SK-N-SH treated with all-trans-retinoic acid at 6 μM for 48 hours (cell line): ENCODE data around the gene SMYD4.
"Not testable (repeated sequence)": the region's sequence is repeated elsewhere in the genome, so short reads cannot be mapped to it uniquely, and the experiment has no call there.

Source experiments
- ATAC-seq: fragments of 200-7000 bp; cut with Tn5 transposase; 3 replicates; pipeline ENCODE4 v1.9.1; 2020; ENCODE audit warnings: mild to moderate bottlenecking, moderate library complexity
- BACH2 ChIP-seq: fragments of 250-450 bp; sonication (Bioruptor Pico); IDR thresholded peaks from 2 replicates; pipeline ENCODE4 v1.9.0; 2021; ENCODE audit warnings: mild to moderate bottlenecking, borderline replicate concordance
- CSDC2 ChIP-seq: fragments of 250-450 bp; sonication (Bioruptor Pico); IDR thresholded peaks from 2 replicates; pipeline ENCODE4 v1.5.0; 2020; ENCODE audit warnings: mild to moderate bottlenecking, moderate library complexity
- ESRRG ChIP-seq: fragments of 250-450 bp; sonication (Bioruptor Pico); IDR thresholded peaks from 2 replicates; pipeline ENCODE4 v1.6.1; 2021; ENCODE audit warnings: mild to moderate bottlenecking
- GLIS3 ChIP-seq: fragments of 250-450 bp; sonication (Bioruptor Pico); IDR thresholded peaks from 2 replicates; pipeline ENCODE4 v1.5.0; 2020; ENCODE audit warnings: mild to moderate bottlenecking, moderate library complexity
- ISL1 ChIP-seq: fragments of 250-450 bp; sonication (Bioruptor Pico); IDR thresholded peaks from 2 replicates; pipeline ENCODE4 v2.1.2; 2022; ENCODE audit warnings: mild to moderate bottlenecking, moderate library complexity
- OSR1 ChIP-seq: fragments of 250-450 bp; sonication (Bioruptor Pico); IDR thresholded peaks from 2 replicates; pipeline ENCODE4 v1.8.0; 2022; ENCODE audit warnings: moderate library complexity, mild to moderate bottlenecking, inconsistent platforms
- PPARA ChIP-seq: fragments of 250-450 bp; sonication (Bioruptor Pico); IDR thresholded peaks from 2 replicates; pipeline ENCODE4 v1.5.0; 2020; ENCODE audit warnings: mild to moderate bottlenecking, borderline replicate concordance
- RARB ChIP-seq: fragments of 250-450 bp; sonication (Bioruptor Pico); IDR thresholded peaks from 2 replicates; pipeline ENCODE4 v1.8.0; 2021; ENCODE audit warnings: mild to moderate bottlenecking, moderate library complexity
- SNAI2 ChIP-seq: fragments of 250-450 bp; sonication (Bioruptor Pico); IDR thresholded peaks from 2 replicates; pipeline ENCODE4 v1.5.0; 2020; ENCODE audit warnings: mild to moderate bottlenecking, moderate library complexity
- TOX ChIP-seq: fragments of 250-450 bp; sonication (Bioruptor Pico); IDR thresholded peaks from 2 replicates; pipeline ENCODE4 v1.8.0; 2021; ENCODE audit warnings: mild to moderate bottlenecking, moderate library complexity, borderline replicate concordance
- ZC3H10 ChIP-seq: fragments of 250-450 bp; sonication (Bioruptor Pico); IDR thresholded peaks from 2 replicates; pipeline ENCODE4 v1.5.1; 2021; ENCODE audit warnings: mild to moderate bottlenecking, moderate library complexity
- ZFP3 ChIP-seq: fragments of 250-450 bp; sonication (Bioruptor Pico); IDR thresholded peaks from 2 replicates; pipeline ENCODE4 v1.5.0; 2020; ENCODE audit warnings: mild to moderate bottlenecking, moderate library complexity
- ZFP30 ChIP-seq: fragments of 450-650 bp; formaldehyde crosslinking; IDR thresholded peaks from 2 replicates; pipeline ENCODE4 v1.5.0; 2022; ENCODE audit warnings: mild to moderate bottlenecking, moderate library complexity
- ZNF565 ChIP-seq: fragments of 450-650 bp; formaldehyde crosslinking; conservative IDR thresholded peaks from 2 replicates; pipeline ENCODE4 v1.5.0; 2020; ENCODE audit warnings: low read depth, mild to moderate bottlenecking, moderate library complexity
- ZNF70 ChIP-seq: fragments of 450-650 bp; formaldehyde crosslinking; IDR thresholded peaks from 2 replicates; pipeline ENCODE4 v1.5.0; 2020; ENCODE audit warnings: mild to moderate bottlenecking, moderate library complexity
- ZNF8 ChIP-seq: fragments of 450-650 bp; formaldehyde crosslinking; IDR thresholded peaks from 2 replicates; pipeline ENCODE4 v1.5.0; 2020; ENCODE audit warnings: mild to moderate bottlenecking, moderate library complexity
- TF ChIP-seq, protein P1 (sequence below): fragments of 250-450 bp; sonication (Bioruptor Pico); IDR thresholded peaks from 2 replicates; pipeline ENCODE4 v1.5.1; 2020; ENCODE audit warnings: low read depth, mild to moderate bottlenecking, moderate library complexity
- TF ChIP-seq, protein P2 (sequence below): fragments of 250-450 bp; sonication (Bioruptor Pico); IDR thresholded peaks from 2 replicates; pipeline ENCODE4 v1.5.1; 2021; ENCODE audit warnings: mild to moderate bottlenecking, moderate library complexity
- TF ChIP-seq, protein P3 (sequence below): fragments of 250-450 bp; sonication (Bioruptor Pico); IDR thresholded peaks from 2 replicates; pipeline ENCODE4 v1.8.0; 2021; ENCODE audit warnings: low read depth, mild to moderate bottlenecking, moderate library complexity, borderline replicate concordance
- TF ChIP-seq, protein P4 (sequence below): fragments of 250-450 bp; sonication (Bioruptor Pico); IDR thresholded peaks from 2 replicates; pipeline ENCODE4 v1.5.0; 2020; ENCODE audit warnings: mild to moderate bottlenecking, moderate library complexity

Gene SMYD4

DNA sequence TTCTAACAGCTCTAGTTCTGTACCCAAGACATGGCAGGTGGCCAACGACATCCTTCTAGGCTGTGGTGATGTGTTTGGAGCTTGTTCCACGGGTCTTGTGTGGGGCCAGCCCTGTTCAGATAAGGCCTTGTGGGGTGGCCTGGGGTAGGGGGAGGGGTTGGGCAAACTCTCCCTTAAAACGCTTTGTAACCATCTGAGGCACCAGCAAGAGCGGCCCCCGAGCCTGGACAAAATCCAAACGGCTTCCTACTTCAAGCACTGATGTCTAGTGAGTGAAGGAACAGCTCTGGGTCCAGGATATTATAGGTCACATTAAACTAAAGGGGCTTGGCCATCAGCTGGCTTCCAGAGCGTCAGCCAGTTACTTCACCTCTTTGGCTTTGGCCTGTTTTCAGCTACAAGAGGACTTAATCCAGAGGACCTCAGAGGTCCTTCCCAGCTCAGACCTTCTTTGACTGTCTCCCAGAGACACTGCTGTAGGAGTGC, 56.0 kb downstream of the SMYD4 start:
- ATAC-seq: no peak
- TF ChIP-seq SNAI2 (no peak), ZC3H10 (no peak), ZFP30 (no peak), ZNF70 (CRISPR knock-in tag) (no peak), ZNF565 (no peak), ESRRG (CRISPR knock-in tag) (no peak), CSDC2 (no peak), ZNF8 (CRISPR knock-in tag) (no peak), RARB (CRISPR knock-in tag) (no peak)
- TF ChIP-seq, protein P1, sequence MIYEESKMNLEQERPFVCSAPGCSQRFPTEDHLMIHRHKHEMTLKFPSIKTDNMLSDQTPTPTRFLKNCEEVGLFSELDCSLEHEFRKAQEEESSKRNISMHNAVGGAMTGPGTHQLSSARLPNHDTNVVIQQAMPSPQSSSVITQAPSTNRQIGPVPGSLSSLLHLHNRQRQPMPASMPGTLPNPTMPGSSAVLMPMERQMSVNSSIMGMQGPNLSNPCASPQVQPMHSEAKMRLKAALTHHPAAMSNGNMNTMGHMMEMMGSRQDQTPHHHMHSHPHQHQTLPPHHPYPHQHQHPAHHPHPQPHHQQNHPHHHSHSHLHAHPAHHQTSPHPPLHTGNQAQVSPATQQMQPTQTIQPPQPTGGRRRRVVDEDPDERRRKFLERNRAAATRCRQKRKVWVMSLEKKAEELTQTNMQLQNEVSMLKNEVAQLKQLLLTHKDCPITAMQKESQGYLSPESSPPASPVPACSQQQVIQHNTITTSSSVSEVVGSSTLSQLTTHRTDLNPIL: no peak
- TF ChIP-seq, protein P2, sequence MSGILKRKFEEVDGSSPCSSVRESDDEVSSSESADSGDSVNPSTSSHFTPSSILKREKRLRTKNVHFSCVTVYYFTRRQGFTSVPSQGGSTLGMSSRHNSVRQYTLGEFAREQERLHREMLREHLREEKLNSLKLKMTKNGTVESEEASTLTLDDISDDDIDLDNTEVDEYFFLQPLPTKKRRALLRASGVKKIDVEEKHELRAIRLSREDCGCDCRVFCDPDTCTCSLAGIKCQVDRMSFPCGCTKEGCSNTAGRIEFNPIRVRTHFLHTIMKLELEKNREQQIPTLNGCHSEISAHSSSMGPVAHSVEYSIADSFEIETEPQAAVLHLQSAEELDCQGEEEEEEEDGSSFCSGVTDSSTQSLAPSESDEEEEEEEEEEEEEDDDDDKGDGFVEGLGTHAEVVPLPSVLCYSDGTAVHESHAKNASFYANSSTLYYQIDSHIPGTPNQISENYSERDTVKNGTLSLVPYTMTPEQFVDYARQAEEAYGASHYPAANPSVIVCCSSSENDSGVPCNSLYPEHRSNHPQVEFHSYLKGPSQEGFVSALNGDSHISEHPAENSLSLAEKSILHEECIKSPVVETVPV: no peak

DNA sequence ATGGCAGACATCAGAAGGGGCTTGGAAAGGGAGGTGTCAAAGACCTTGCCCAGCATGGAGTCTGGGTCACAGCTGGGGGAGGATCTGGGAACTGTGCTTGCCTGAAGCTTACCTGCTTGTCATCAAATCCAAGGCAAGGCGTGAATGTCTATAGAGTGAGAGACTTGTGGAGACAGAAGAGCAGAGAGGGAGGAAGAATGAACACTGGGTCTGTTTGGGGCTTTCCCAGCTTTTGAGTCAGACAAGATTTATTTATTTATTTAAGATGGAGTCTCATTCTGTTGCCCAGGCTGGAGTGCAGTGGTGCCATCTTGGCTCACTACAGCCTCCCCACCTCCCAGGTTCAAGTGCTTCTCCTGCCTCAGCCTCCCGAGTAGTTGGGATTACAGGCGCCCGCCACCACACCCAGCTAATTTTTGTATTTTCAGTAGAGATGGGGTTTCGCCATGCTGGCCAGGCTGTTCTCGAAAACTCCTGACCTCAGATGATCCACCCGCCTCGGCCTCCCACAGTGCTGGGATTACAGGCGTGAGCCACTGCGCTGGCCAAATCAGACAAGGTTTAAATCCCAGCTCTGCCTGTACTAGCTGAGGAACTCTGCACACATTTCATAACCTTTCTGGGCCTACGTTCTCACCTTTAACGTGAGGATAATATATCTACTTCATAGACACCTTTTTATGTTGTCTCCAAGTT, 56.6 kb downstream of the SMYD4 start:
- not testable (repeated sequence) for ATAC-seq

- TF ChIP-seq ZNF565: no peak
- TF ChIP-seq, protein P3, sequence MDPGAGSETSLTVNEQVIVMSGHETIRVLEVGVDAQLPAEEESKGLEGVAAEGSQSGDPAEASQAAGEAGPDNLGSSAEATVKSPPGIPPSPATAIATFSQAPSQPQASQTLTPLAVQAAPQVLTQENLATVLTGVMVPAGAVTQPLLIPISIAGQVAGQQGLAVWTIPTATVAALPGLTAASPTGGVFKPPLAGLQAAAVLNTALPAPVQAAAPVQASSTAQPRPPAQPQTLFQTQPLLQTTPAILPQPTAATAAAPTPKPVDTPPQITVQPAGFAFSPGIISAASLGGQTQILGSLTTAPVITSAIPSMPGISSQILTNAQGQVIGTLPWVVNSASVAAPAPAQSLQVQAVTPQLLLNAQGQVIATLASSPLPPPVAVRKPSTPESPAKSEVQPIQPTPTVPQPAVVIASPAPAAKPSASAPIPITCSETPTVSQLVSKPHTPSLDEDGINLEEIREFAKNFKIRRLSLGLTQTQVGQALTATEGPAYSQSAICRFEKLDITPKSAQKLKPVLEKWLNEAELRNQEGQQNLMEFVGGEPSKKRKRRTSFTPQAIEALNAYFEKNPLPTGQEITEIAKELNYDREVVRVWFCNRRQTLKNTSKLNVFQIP: no peak
- no peak for TF ChIP-seq PPARA (CRISPR knock-in tag)
- TF ChIP-seq RARB (CRISPR knock-in tag): no peak
- TF ChIP-seq SNAI2: no peak
- TF ChIP-seq CSDC2: no peak
- TF ChIP-seq, protein P1: no peak
- TF ChIP-seq TOX (CRISPR knock-in tag): no peak
- ATAC-seq: no peak
Observed at GRCh38 chr17:1769822-1770477, 59.8 kb downstream of the SMYD4 start.

- no peak for ATAC-seq
- TF ChIP-seq ZNF70 (CRISPR knock-in tag) (no peak), ISL1 (CRISPR knock-in tag) (no peak), PPARA (CRISPR knock-in tag) (no peak), GLIS3 (CRISPR knock-in tag) (no peak), BACH2 (CRISPR knock-in tag) (no peak), OSR1 (CRISPR knock-in tag) (no peak), ESRRG (CRISPR knock-in tag) (no peak), ZFP3 (no peak), ZNF8 (CRISPR knock-in tag) (no peak), ZNF565 (no peak), TOX (CRISPR knock-in tag) (no peak), CSDC2 (no peak)
- TF ChIP-seq, protein P4, sequence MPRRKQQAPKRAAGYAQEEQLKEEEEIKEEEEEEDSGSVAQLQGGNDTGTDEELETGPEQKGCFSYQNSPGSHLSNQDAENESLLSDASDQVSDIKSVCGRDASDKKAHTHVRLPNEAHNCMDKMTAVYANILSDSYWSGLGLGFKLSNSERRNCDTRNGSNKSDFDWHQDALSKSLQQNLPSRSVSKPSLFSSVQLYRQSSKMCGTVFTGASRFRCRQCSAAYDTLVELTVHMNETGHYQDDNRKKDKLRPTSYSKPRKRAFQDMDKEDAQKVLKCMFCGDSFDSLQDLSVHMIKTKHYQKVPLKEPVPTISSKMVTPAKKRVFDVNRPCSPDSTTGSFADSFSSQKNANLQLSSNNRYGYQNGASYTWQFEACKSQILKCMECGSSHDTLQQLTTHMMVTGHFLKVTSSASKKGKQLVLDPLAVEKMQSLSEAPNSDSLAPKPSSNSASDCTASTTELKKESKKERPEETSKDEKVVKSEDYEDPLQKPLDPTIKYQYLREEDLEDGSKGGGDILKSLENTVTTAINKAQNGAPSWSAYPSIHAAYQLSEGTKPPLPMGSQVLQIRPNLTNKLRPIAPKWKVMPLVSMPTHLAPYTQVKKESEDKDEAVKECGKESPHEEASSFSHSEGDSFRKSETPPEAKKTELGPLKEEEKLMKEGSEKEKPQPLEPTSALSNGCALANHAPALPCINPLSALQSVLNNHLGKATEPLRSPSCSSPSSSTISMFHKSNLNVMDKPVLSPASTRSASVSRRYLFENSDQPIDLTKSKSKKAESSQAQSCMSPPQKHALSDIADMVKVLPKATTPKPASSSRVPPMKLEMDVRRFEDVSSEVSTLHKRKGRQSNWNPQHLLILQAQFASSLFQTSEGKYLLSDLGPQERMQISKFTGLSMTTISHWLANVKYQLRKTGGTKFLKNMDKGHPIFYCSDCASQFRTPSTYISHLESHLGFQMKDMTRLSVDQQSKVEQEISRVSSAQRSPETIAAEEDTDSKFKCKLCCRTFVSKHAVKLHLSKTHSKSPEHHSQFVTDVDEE (CRISPR knock-in tag): no peak
- TF ChIP-seq, protein P1: no peak
- TF ChIP-seq, protein P3: no peak
- TF ChIP-seq, protein P2: no peak
Observed at GRCh38 chr17:1767358-1767757, 62.3 kb downstream of the SMYD4 start.
